Measurements from ENCODE around the gene TRIB2. TPM values are rescaled to one million over a fixed set of nuclear protein-coding genes. Genes with fewer than 3 reads are reported as not detected.

The TRIB2 gene
- total RNA-seq, 1 experiment from 2014 or later: 100.0 TPM

GRCh38 chr2:12708508-12709206, 8.1 kb upstream of the TRIB2 start:
- BruUV-seq (replicated peaks): no TSS peak
- ChIA-PET CTCF (no interaction called here), POLR2A (ENCODE audit: low non-redundant PET) (no interaction called here)
- peaks cover 12% of the 10 kb centered on the region for H3K4me1 ChIP-seq (ENCODE audit: insufficient read depth, low read length, poor library complexity, severe bottlenecking)
- DNase-seq (ENCODE audit: low spot score): no peak
- no peaks in the 10 kb centered on the region for H3K36me3 ChIP-seq (ENCODE audit: insufficient read depth, low read length, poor library complexity, severe bottlenecking)
- H3K9me3 ChIP-seq (ENCODE audit: low read depth, low read length, poor library complexity, severe bottlenecking): no peaks in the 10 kb centered on the region
- H3K27ac ChIP-seq (ENCODE audit: low read depth, low read length, poor library complexity, severe bottlenecking): no peak overlapping the region
- H3K4me3 ChIP-seq (ENCODE audit: low read depth, low read length, poor library complexity, severe bottlenecking): no peak overlapping the region
- TF ChIP-seq CTCF (conservative IDR thresholded peaks at IDR 0.05; ENCODE audit: low read depth, low read length) (no peak), EZH2 (IDR thresholded peaks at IDR 0.05; ENCODE audit: borderline replicate concordance, low read depth, low read length, poor library complexity, severe bottlenecking) (no peak)
- intact Hi-C loops (cut with micrococcal nuclease; ENCODE audit: unreplicated experiment): loop anchor here (10.0 kb wide), 1 partner anchor 424 kb away; no protein-coding TSS in a partner anchor
- no peaks in the 10 kb centered on the region for H3K27me3 ChIP-seq (replicated peaks; ENCODE audit: insufficient read depth, low read depth, low read length, poor library complexity)

GRCh38 chr2:12709207-12709522, 7.6 kb upstream of the TRIB2 start:
- ChIA-PET CTCF (interaction anchor here (0.6 kb wide), 1 partner anchor 865 kb away, joined by 4 read pairs; no protein-coding TSS in a partner anchor), POLR2A (ENCODE audit: low non-redundant PET) (no interaction called here)
- intact Hi-C loops (cut with micrococcal nuclease; ENCODE audit: unreplicated experiment): loop anchor here (10.0 kb wide), 1 partner anchor 424 kb away; no protein-coding TSS in a partner anchor
- Histone ChIP-seq H3K27me3 (replicated peaks; ENCODE audit: insufficient read depth, low read depth, low read length, poor library complexity) (no peaks in the 10 kb centered on the region), H3K4me3 (ENCODE audit: low read depth, low read length, poor library complexity, severe bottlenecking) (no peak overlapping the region), H3K27ac (ENCODE audit: low read depth, low read length, poor library complexity, severe bottlenecking) (no peak overlapping the region), H3K36me3 (ENCODE audit: insufficient read depth, low read length, poor library complexity, severe bottlenecking) (no peaks in the 10 kb centered on the region), H3K4me1 (ENCODE audit: insufficient read depth, low read length, poor library complexity, severe bottlenecking) (peaks cover 7% of the 10 kb centered on the region), H3K9me3 (ENCODE audit: low read depth, low read length, poor library complexity, severe bottlenecking) (no peaks in the 10 kb centered on the region)
- BruUV-seq (replicated peaks): no TSS peak
- DNase-seq (ENCODE audit: low spot score): no peak
- TF ChIP-seq CTCF (conservative IDR thresholded peaks at IDR 0.05; ENCODE audit: low read depth, low read length): no peak
- no peak for TF ChIP-seq EZH2 (IDR thresholded peaks at IDR 0.05; ENCODE audit: borderline replicate concordance, low read depth, low read length, poor library complexity, severe bottlenecking)

- DNase-seq (ENCODE audit: low spot score): no peak
- intact Hi-C loops (cut with micrococcal nuclease; ENCODE audit: unreplicated experiment): no loop called here
- no TSS peak for BruUV-seq (replicated peaks)
- H3K4me3 ChIP-seq (ENCODE audit: low read depth, low read length, poor library complexity, severe bottlenecking): no peak overlapping the region
- no peak for TF ChIP-seq CTCF (conservative IDR thresholded peaks at IDR 0.05; ENCODE audit: low read depth, low read length)
- no peak for TF ChIP-seq EZH2 (IDR thresholded peaks at IDR 0.05; ENCODE audit: borderline replicate concordance, low read depth, low read length, poor library complexity, severe bottlenecking)
- no peak overlapping the region for H3K27ac ChIP-seq (ENCODE audit: low read depth, low read length, poor library complexity, severe bottlenecking)
- H3K9me3 ChIP-seq (ENCODE audit: low read depth, low read length, poor library complexity, severe bottlenecking): no peaks in the 10 kb centered on the region
- peaks cover 11% of the 10 kb centered on the region for H3K4me1 ChIP-seq (ENCODE audit: insufficient read depth, low read length, poor library complexity, severe bottlenecking)
- ChIA-PET CTCF (no interaction called here), POLR2A (ENCODE audit: low non-redundant PET) (no interaction called here)
- H3K36me3 ChIP-seq (ENCODE audit: insufficient read depth, low read length, poor library complexity, severe bottlenecking): no peaks in the 10 kb centered on the region
- H3K27me3 ChIP-seq (replicated peaks; ENCODE audit: insufficient read depth, low read depth, low read length, poor library complexity): no peaks in the 10 kb centered on the region
Observed at GRCh38 chr2:12710301-12710700, 6.4 kb upstream of the TRIB2 start.
